MM.1S (cell line): ENCODE measurements around the gene CASP10.

Source experiments
- DNase-seq: peaks from one replicate; pipeline ENCODE4 v3.0.0-alpha.2; 2015
- H2AFZ ChIP-seq: fragments of 300-600 bp; sonication (generic); 2 replicates; pipeline ENCODE4 v1.6.0; 2016; ENCODE audit warnings: antibody characterized with exemption, low read length
- H3F3A ChIP-seq: fragments of 300-600 bp; sonication (generic); 2 replicates; pipeline ENCODE4 v1.6.1; 2016; ENCODE audit warnings: mild to moderate bottlenecking, antibody characterized with exemption, low read length, moderate library complexity, mixed read lengths; ENCODE audit not compliant: insufficient read depth
- H3K27ac ChIP-seq: fragments of 300-600 bp; sonication (generic); 2 replicates; pipeline ENCODE4 v1.5.1; 2016; ENCODE audit warnings: mild to moderate bottlenecking, low read length
- H3K27me3 ChIP-seq: fragments of 300-600 bp; sonication (generic); replicated peaks from 2 replicates; pipeline ENCODE4 v1.6.0; 2016; ENCODE audit warnings: low read length; ENCODE audit not compliant: insufficient read depth
- H3K36me3 ChIP-seq: fragments of 300-600 bp; sonication (generic); replicated peaks from 2 replicates; pipeline ENCODE4 v1.6.1; 2016; ENCODE audit warnings: mild to moderate bottlenecking, low read length, mixed read lengths; ENCODE audit not compliant: insufficient read depth
- H3K4me1 ChIP-seq: fragments of 300-600 bp; sonication (generic); 2 replicates; pipeline ENCODE4 v1.6.1; 2016; ENCODE audit warnings: low read length, mixed read lengths
- H3K4me2 ChIP-seq: fragments of 300-600 bp; sonication (generic); 2 replicates; pipeline ENCODE4 v1.6.0; 2016; ENCODE audit warnings: low read depth, low read length
- H3K4me3 ChIP-seq: fragments of 300-600 bp; sonication (generic); 2 replicates; pipeline ENCODE4 v1.5.1; 2016; ENCODE audit warnings: low read length, mixed read lengths
- H3K79me2 ChIP-seq: fragments of 300-600 bp; sonication (generic); 2 replicates; pipeline ENCODE4 v1.6.1; 2016; ENCODE audit warnings: mixed run types, low read length, mixed read lengths
- H3K9ac ChIP-seq: fragments of 300-600 bp; sonication (generic); 2 replicates; pipeline ENCODE4 v1.6.1; 2016; ENCODE audit warnings: low read length, mixed read lengths
- H3K9me2 ChIP-seq: fragments of 300-600 bp; sonication (generic); replicated peaks from 2 replicates; pipeline ENCODE4 v1.6.1; 2016; ENCODE audit warnings: mild to moderate bottlenecking, low read length, mixed read lengths; ENCODE audit not compliant: insufficient read depth
- H3K9me3 ChIP-seq: fragments of 300-600 bp; sonication (generic); replicated peaks from 2 replicates; pipeline ENCODE4 v1.6.1; 2016; ENCODE audit warnings: mild to moderate bottlenecking, low read length, mixed read lengths; ENCODE audit not compliant: insufficient read depth
- H4K20me1 ChIP-seq: fragments of 300-600 bp; sonication (generic); 2 replicates; pipeline ENCODE4 v1.6.1; 2016; ENCODE audit warnings: mild to moderate bottlenecking, low read length, moderate library complexity, mixed read lengths; ENCODE audit not compliant: insufficient read depth
- EZH2 ChIP-seq: fragments of 300-600 bp; sonication (generic); optimal IDR thresholded peaks from 2 replicates; pipeline ENCODE3; 2017; ENCODE audit warnings: low read depth, mild to moderate bottlenecking, antibody characterized with exemption, low read length, mixed read lengths
- EZH2phosphoT487 ChIP-seq: fragments of 300-600 bp; sonication (generic); IDR thresholded peaks from 2 replicates; pipeline ENCODE4 v1.6.1; 2018; ENCODE audit warnings: antibody characterized with exemption, low read length
- TF ChIP-seq, protein P1 (sequence below): fragments of 300-600 bp; sonication (generic); IDR thresholded peaks from 2 replicates; pipeline ENCODE4 v1.5.1; 2016; ENCODE audit warnings: antibody characterized with exemption, low read length, mixed read lengths

CASP10 gene

DNA sequence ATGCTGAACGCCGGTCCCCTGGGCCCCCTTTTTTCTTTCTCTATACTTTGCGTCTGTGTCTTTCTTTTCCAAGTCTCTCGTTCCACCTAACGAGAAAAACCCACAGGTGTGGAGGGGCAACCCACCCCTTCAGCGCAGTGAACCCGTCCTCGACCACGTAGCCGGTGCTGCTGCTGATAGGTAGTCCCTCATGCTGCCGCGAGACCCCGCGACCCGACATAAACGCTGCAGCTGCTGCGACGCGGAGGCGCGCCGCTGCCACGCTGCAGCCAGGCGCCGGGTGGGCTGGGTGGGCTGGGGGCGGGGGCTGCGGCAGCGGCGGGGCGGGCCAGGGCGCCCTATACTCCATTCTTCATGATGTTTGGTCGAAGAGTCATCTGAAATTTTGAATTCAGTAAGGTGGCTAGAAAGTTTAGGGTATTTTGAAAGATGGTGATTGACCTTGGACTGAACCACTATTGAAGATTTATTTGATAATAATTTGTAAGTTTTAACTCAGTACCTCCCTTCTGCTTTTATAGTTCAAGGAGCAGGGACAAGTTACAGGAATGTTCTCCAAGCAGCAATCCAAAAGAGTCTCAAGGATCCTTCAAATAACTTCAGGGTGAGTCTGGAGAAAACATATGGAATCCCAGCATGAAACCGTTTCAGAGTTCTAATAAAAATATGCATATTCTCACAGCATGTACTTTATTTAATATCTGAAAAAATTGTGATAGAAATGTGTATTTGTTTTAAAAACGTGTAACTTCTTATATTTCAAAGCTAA lies 42.9 kb upstream of the CASP10 start:
- Histone ChIP-seq H3K27me3 (no peaks in the 10 kb centered on the region), H3K4me3 (no peak overlapping the region), H2AFZ (no peak overlapping the region), H3K9ac (no peak overlapping the region), H3F3A (no peaks in the 10 kb centered on the region), H3K9me3 (no peaks in the 10 kb centered on the region), H3K27ac (no peak overlapping the region), H3K4me2 (no peak overlapping the region), H4K20me1 (no peaks in the 10 kb centered on the region), H3K79me2 (peaks cover 36% of the 10 kb centered on the region), H3K9me2 (no peaks in the 10 kb centered on the region), H3K36me3 (peaks cover 2% of the 10 kb centered on the region), H3K4me1 (no peaks in the 10 kb centered on the region)
- TF ChIP-seq, protein P1, sequence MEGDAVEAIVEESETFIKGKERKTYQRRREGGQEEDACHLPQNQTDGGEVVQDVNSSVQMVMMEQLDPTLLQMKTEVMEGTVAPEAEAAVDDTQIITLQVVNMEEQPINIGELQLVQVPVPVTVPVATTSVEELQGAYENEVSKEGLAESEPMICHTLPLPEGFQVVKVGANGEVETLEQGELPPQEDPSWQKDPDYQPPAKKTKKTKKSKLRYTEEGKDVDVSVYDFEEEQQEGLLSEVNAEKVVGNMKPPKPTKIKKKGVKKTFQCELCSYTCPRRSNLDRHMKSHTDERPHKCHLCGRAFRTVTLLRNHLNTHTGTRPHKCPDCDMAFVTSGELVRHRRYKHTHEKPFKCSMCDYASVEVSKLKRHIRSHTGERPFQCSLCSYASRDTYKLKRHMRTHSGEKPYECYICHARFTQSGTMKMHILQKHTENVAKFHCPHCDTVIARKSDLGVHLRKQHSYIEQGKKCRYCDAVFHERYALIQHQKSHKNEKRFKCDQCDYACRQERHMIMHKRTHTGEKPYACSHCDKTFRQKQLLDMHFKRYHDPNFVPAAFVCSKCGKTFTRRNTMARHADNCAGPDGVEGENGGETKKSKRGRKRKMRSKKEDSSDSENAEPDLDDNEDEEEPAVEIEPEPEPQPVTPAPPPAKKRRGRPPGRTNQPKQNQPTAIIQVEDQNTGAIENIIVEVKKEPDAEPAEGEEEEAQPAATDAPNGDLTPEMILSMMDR: no peak
- no peak for TF ChIP-seq EZH2phosphoT487
- no peak for TF ChIP-seq EZH2
- no peak for DNase-seq

GRCh38 chr2:201144101-201145051 lies 38.6 kb upstream of the CASP10 start:
- Histone ChIP-seq H3K79me2 (no peaks in the 10 kb centered on the region; the same call in 1 of the 2 replicates), H4K20me1 (no peaks in the 10 kb centered on the region), H2AFZ (no peak overlapping the region), H3K27ac (no peak overlapping the region), H3K4me2 (no peak overlapping the region), H3K9me2 (no peaks in the 10 kb centered on the region), H3K4me1 (no peaks in the 10 kb centered on the region), H3K36me3 (no peaks in the 10 kb centered on the region; the same call in 1 of the 2 replicates), H3F3A (0 out of 2 replicates have a peak, but pooled peaks cover 4% of the 10 kb centered on the region), H3K4me3 (no peak overlapping the region), H3K9ac (no peak overlapping the region), H3K9me3 (no peaks in the 10 kb centered on the region), H3K27me3 (no peaks in the 10 kb centered on the region)
- no peak for DNase-seq
- TF ChIP-seq EZH2 (no peak), EZH2phosphoT487 (no peak)
- TF ChIP-seq, protein P1: no peak

- Histone ChIP-seq H3K4me3 (no peak overlapping the region), H3K36me3 (no peaks in the 10 kb centered on the region), H3K27me3 (no peaks in the 10 kb centered on the region), H3K4me2 (no peak overlapping the region), H3K9me2 (no peaks in the 10 kb centered on the region), H3K79me2 (peaks cover 8% of the 10 kb centered on the region; the same call in 1 of the 2 replicates), H3K9me3 (no peaks in the 10 kb centered on the region), H3K9ac (no peak overlapping the region), H3K4me1 (peaks cover 9% of the 10 kb centered on the region; the same call in 1 of the 2 replicates), H3F3A (0 out of 2 replicates have a peak, but pooled peaks cover 4% of the 10 kb centered on the region), H3K27ac (peak overlapping the region; percentile 4; the same call in 1 of the 2 replicates), H2AFZ (no peak overlapping the region), H4K20me1 (no peaks in the 10 kb centered on the region)
- peak; percentile 18 for DNase-seq
- TF ChIP-seq, protein P1: no peak
- TF ChIP-seq EZH2phosphoT487 (no peak), EZH2 (no peak)
These were observed 34.4 kb upstream of the CASP10 start for GRCh38 chr2:201148434-201148990.
